VCaP (cell line): ENCODE measurements around the gene EVX2.

Experiments used
- H3K27ac ChIP-seq: fragments of 450-650 bp; 2 replicates; pipeline ENCODE4 v1.5.1; 2017
- CTCF ChIP-seq: fragments of 450-650 bp; conservative IDR thresholded peaks from 2 replicates; pipeline ENCODE4 v1.5.1; 2017; ENCODE audit warnings: mild to moderate bottlenecking, moderate library complexity

The EVX2 gene

GRCh38 chr2:176109192-176109901 lies 25.6 kb upstream of the EVX2 start:
- no peak overlapping the region for H3K27ac ChIP-seq
- TF ChIP-seq CTCF, result no peak

- no peak overlapping the region for H3K27ac ChIP-seq
- TF ChIP-seq CTCF, result no peak
Measured at GRCh38 chr2:176107731-176108181, 24.0 kb upstream of the EVX2 start.

- TF ChIP-seq CTCF, result peak; percentile 6; the same call in 1 of the 2 replicates
- H3K27ac ChIP-seq, result no peak within 1 kb of the TSS
Measured at GRCh38 chr2:176106581-176107539, 23.1 kb upstream of the EVX2 start, which contains the start of gene HOXD11. HOXD11 (plus strand) TSS chr2:176107280; CDS start chr2:176107356, 76 bp downstream.

GRCh38 chr2:176105730-176106580 lies 22.2 kb upstream of the EVX2 start:
- H3K27ac ChIP-seq, result no peak overlapping the region
- no peak for TF ChIP-seq CTCF

GRCh38 chr2:176105078-176105729 lies 21.4 kb upstream of the EVX2 start:
- no peak for TF ChIP-seq CTCF
- no peak overlapping the region for H3K27ac ChIP-seq

- TF ChIP-seq CTCF, result no peak
Measured at GRCh38 chr2:176104316-176105077, 20.7 kb upstream of the EVX2 start.

More at GRCh38 chr2:176104316-176105077, 20.7 kb upstream of the EVX2 start:
- no peak overlapping the region for H3K27ac ChIP-seq
